HepG2 (cell line): ENCODE results near the gene PPP1R12B.

Experiments
- ETV6 ChIP-seq: sonication (generic); formaldehyde crosslinking; conservative IDR thresholded peaks from 2 replicates; pipeline ENCODE4 v1.4.0; 2020; ENCODE audit warnings: missing genetic modification reagents
- SIN3A ChIP-seq: IDR thresholded peaks from 2 replicates; pipeline ENCODE4 v1.6.1; 2011; ENCODE audit warnings: low read depth, mild to moderate bottlenecking, control low read depth, low read length, borderline replicate concordance
- ZNF720 ChIP-seq: sonication (generic); formaldehyde crosslinking; IDR thresholded peaks from 2 replicates; pipeline ENCODE4 v1.4.0; 2020; ENCODE audit warnings: missing genetic modification reagents
- TF ChIP-seq, protein P1 (sequence below): sonication (generic); formaldehyde crosslinking; IDR thresholded peaks from 2 replicates; pipeline ENCODE4 v1.5.0; 2020; ENCODE audit warnings: mild to moderate bottlenecking, missing genetic modification reagents, moderate library complexity

DNA sequence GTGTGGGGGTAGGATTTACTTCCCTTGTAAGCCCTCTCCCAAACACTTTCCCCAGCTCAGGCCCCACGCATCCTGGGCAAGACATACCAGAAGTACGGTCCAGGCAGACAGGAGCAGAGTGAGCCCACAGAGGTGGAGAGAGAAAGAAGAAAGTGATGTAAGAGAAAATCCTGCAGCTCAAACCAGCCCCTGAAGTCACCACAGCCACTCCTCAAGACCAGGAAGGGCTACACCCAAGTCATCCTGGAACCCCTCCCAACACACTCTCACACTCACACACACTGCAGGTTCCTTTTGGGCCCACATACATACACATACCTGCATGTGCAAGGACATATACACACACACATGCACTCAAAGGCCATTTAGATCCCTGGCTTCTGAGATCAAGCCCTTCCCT is 254.9 kb downstream of the PPP1R12B start:
- no peak for TF ChIP-seq ZNF720 (CRISPR knock-in tag)
- TF ChIP-seq, protein P1, sequence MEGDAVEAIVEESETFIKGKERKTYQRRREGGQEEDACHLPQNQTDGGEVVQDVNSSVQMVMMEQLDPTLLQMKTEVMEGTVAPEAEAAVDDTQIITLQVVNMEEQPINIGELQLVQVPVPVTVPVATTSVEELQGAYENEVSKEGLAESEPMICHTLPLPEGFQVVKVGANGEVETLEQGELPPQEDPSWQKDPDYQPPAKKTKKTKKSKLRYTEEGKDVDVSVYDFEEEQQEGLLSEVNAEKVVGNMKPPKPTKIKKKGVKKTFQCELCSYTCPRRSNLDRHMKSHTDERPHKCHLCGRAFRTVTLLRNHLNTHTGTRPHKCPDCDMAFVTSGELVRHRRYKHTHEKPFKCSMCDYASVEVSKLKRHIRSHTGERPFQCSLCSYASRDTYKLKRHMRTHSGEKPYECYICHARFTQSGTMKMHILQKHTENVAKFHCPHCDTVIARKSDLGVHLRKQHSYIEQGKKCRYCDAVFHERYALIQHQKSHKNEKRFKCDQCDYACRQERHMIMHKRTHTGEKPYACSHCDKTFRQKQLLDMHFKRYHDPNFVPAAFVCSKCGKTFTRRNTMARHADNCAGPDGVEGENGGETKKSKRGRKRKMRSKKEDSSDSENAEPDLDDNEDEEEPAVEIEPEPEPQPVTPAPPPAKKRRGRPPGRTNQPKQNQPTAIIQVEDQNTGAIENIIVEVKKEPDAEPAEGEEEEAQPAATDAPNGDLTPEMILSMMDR (CRISPR knock-in tag): no peak
- no peak for TF ChIP-seq ETV6 (CRISPR knock-in tag)
- TF ChIP-seq SIN3A: no peak
